ENCODE data around the gene PLB1. TPM values are rescaled to one million over a fixed set of nuclear protein-coding genes. Genes with fewer than 3 reads are reported as not detected.

Gene PLB1
- total RNA-seq, 1 donor from 2014 or later, result 2.5 TPM

DNA sequence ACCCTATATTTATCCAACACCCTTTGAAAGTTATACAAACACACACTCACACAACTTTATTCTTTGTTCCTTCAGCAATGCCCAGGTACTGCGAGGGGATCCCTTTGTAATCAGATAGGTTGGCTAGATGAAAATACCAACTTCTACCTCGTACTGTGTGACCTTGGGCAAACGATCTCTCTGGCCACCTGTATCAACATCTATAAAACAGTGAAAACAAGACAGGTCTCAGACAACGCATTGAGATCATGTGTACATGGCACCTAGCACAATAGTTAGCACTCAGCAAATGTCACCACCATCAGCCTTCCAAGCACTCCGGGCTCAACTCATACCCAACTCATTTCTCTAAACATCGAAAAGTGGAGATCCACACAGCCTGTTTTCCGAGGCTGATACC is 137.3 kb downstream of the PLB1 start:
- Histone ChIP-seq H3K4me1 (peaks cover 50% of the 10 kb centered on the region), H3K27me3 (no peaks in the 10 kb centered on the region), H3K4me3 (no peak overlapping the region), H3K27ac (peak overlapping the region; percentile 78), H3K9me3 (no peaks in the 10 kb centered on the region), H3K36me3 (no peaks in the 10 kb centered on the region)
- DNase-seq (ENCODE audit: extremely low spot score in 2 of 2), result no peak
- TF ChIP-seq POLR2AphosphoS5 (IDR thresholded peaks at IDR 0.05; ENCODE audit: insufficient read depth in 1 of 2, low read depth in 1 of 2) (no peak), POLR2A (IDR thresholded peaks at IDR 0.05) (no peak)
- TF ChIP-seq, protein P1, sequence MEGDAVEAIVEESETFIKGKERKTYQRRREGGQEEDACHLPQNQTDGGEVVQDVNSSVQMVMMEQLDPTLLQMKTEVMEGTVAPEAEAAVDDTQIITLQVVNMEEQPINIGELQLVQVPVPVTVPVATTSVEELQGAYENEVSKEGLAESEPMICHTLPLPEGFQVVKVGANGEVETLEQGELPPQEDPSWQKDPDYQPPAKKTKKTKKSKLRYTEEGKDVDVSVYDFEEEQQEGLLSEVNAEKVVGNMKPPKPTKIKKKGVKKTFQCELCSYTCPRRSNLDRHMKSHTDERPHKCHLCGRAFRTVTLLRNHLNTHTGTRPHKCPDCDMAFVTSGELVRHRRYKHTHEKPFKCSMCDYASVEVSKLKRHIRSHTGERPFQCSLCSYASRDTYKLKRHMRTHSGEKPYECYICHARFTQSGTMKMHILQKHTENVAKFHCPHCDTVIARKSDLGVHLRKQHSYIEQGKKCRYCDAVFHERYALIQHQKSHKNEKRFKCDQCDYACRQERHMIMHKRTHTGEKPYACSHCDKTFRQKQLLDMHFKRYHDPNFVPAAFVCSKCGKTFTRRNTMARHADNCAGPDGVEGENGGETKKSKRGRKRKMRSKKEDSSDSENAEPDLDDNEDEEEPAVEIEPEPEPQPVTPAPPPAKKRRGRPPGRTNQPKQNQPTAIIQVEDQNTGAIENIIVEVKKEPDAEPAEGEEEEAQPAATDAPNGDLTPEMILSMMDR (IDR thresholded peaks at IDR 0.05), result no peak
- intact Hi-C loops (cut with DNase I), result no loop called here

GRCh38 chr2:28633746-28634145 is 137.9 kb downstream of the PLB1 start:
- no peaks in the 10 kb centered on the region for H3K27me3 ChIP-seq
- no peak overlapping the region for H3K4me3 ChIP-seq
- intact Hi-C loops (cut with DNase I), result no loop called here
- no peaks in the 10 kb centered on the region for H3K36me3 ChIP-seq
- TF ChIP-seq POLR2A (IDR thresholded peaks at IDR 0.05), result no peak
- TF ChIP-seq, protein P1 (IDR thresholded peaks at IDR 0.05), result no peak
- TF ChIP-seq POLR2AphosphoS5 (IDR thresholded peaks at IDR 0.05; ENCODE audit: insufficient read depth in 1 of 2, low read depth in 1 of 2), result peak in 1 of 2 donors; percentile 82
- no peak for DNase-seq (ENCODE audit: extremely low spot score in 2 of 2)
- H3K9me3 ChIP-seq, result no peaks in the 10 kb centered on the region
- H3K27ac ChIP-seq, result peak overlapping the region; percentile 78
- H3K4me1 ChIP-seq, result peaks cover 48% of the 10 kb centered on the region

DNA sequence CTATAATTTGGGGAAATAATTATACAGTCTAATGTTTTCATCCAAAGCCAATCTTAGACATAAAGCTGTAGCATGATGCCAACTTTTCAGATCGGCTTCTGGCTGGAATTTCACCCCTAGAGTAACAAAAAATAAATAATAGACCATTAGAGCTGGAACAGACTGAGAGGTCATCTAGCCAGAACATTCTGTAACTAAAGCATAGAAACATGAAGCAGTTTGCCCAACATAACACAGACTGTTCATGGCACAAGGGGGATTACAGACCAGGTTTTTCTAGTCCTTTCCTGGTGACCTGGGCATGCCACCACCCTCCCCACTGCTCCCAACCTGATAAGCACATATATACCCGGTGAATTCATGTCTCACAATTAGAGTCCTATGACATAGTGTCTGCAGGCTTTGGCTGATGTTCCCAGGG is 139.3 kb downstream of the PLB1 start:
- Histone ChIP-seq H3K36me3 (no peaks in the 10 kb centered on the region), H3K4me3 (no peak overlapping the region), H3K27me3 (no peaks in the 10 kb centered on the region), H3K4me1 (peaks cover 48% of the 10 kb centered on the region), H3K9me3 (no peaks in the 10 kb centered on the region), H3K27ac (peak overlapping the region; percentile 78)
- DNase-seq (ENCODE audit: extremely low spot score in 2 of 2), result no peak
- intact Hi-C loops (cut with DNase I), result no loop called here
- TF ChIP-seq POLR2AphosphoS5 (IDR thresholded peaks at IDR 0.05; ENCODE audit: insufficient read depth in 1 of 2, low read depth in 1 of 2) (peak in 1 of 2 donors; percentile 78), POLR2A (IDR thresholded peaks at IDR 0.05) (no peak)

GRCh38 chr2:28636491-28636890 is 140.6 kb downstream of the PLB1 start:
- no peak for DNase-seq (ENCODE audit: extremely low spot score in 2 of 2)
- Histone ChIP-seq H3K27ac (peak overlapping the region; percentile 78), H3K27me3 (no peaks in the 10 kb centered on the region), H3K9me3 (no peaks in the 10 kb centered on the region), H3K36me3 (no peaks in the 10 kb centered on the region), H3K4me1 (peaks cover 48% of the 10 kb centered on the region), H3K4me3 (no peak overlapping the region)
- intact Hi-C loops (cut with DNase I), result no loop called here
- TF ChIP-seq, protein P1 (IDR thresholded peaks at IDR 0.05), result no peak
- no peak for TF ChIP-seq POLR2AphosphoS5 (IDR thresholded peaks at IDR 0.05; ENCODE audit: insufficient read depth in 1 of 2, low read depth in 1 of 2)
- TF ChIP-seq POLR2A (IDR thresholded peaks at IDR 0.05), result no peak

DNA sequence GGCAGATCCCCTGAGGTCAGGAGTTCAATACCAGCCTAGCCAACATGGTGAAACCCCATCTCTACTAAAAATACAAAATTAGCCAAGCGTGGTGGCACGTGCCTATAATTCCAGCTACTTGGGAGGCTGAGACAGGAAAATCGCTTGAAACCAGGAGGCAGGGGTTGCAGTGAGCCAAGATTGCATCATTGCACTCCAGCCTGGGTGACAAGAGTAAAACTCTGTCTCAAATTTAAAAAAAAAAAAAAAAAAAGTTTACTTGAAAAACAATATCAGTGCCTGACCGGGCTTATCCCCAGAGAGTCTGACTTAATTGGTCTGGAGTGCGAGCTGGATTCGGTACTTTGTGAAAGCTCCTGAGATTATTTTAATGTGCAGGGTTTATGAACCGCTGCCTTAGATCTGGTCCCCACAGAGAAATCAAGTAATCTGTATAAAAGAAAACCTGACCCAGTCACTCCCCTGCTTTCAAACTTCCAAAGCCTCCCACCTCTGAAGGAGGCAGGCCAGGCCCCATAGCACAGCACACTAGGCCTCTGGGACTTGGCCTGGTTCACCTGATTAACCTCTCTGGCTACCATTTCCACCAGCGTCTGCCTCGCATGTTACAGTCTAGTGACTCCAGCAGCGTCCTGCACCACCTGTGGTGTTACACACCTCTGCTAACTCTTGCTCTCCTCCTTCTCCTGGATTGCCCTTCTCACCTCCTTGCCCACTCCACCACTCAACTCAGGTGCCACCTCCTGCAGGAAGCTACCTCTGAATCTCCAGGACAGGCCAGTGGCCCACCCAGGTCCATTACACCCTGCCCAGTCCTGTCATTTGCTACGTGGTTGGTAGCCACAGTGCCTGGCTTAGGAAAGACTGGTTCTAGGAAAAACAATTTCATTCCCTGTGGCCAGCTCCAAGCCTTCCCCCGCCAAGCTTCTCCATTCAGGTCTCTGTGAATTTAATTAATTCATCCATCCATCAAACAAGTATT is 141.5 kb downstream of the PLB1 start:
- H3K27me3 ChIP-seq, result no peaks in the 10 kb centered on the region
- no peaks in the 10 kb centered on the region for H3K9me3 ChIP-seq
- H3K36me3 ChIP-seq, result no peaks in the 10 kb centered on the region
- no peak overlapping the region for H3K4me3 ChIP-seq
- peaks cover 48% of the 10 kb centered on the region for H3K4me1 ChIP-seq
- DNase-seq (ENCODE audit: extremely low spot score in 2 of 2), result peak in 1 of 2 donors; percentile 91
- TF ChIP-seq, protein P1 (IDR thresholded peaks at IDR 0.05), result no peak
- TF ChIP-seq POLR2AphosphoS5 (IDR thresholded peaks at IDR 0.05; ENCODE audit: insufficient read depth in 1 of 2, low read depth in 1 of 2), result peak; percentile 47 to 57
- no peak for TF ChIP-seq POLR2A (IDR thresholded peaks at IDR 0.05)
- intact Hi-C loops (cut with DNase I), result no loop called here
- H3K27ac ChIP-seq, result peak overlapping the region; percentile 78
